Amniotic stem cell (primary cell): Measurements from ENCODE around the gene URGCP.

ENCODE experiments used
- DNase-seq: peaks from one replicate; lab custom pipeline; 2025; lab: John Stamatoyannopoulos, UW

URGCP gene, protein sequence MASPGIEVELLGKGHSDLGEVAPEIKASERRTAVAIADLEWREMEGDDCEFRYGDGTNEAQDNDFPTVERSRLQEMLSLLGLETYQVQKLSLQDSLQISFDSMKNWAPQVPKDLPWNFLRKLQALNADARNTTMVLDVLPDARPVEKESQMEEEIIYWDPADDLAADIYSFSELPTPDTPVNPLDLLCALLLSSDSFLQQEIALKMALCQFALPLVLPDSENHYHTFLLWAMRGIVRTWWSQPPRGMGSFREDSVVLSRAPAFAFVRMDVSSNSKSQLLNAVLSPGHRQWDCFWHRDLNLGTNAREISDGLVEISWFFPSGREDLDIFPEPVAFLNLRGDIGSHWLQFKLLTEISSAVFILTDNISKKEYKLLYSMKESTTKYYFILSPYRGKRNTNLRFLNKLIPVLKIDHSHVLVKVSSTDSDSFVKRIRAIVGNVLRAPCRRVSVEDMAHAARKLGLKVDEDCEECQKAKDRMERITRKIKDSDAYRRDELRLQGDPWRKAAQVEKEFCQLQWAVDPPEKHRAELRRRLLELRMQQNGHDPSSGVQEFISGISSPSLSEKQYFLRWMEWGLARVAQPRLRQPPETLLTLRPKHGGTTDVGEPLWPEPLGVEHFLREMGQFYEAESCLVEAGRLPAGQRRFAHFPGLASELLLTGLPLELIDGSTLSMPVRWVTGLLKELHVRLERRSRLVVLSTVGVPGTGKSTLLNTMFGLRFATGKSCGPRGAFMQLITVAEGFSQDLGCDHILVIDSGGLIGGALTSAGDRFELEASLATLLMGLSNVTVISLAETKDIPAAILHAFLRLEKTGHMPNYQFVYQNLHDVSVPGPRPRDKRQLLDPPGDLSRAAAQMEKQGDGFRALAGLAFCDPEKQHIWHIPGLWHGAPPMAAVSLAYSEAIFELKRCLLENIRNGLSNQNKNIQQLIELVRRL

DNA sequence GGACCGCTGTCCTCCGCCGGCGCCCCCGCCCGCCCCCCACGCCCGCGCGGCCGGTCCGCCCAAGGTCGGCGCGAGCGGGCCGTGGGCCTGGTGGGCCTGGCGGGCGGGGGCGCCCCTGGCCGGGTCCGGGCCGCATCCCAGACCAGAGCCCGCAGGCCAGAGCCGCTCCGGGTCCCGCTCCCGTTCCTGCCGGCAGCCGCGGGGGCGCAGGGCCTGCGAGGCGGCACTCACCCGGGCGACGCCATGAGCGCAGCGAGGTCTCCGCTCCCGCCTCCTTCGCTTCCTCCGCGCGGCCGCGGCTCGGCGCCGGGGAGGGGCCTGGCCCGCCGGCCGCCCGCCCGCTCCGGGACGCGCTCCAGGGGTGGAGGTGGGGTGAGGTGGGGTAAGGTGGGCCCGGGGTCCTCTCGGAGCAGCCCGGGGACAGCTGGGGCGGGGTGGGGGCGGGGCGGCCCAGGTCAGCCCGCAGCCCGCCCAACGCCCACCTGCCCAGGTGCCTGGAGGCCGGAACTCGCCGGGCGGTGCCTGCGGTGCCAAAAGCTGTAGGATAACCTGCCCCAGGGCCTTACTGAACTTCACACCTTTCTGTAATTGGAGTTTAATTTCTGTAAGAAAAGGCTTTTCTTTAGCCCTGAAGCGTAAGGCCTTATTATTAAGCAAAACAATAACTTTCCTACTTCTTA is at the start of gene URGCP:
TSS of gene URGCP (minus strand) at position 266 of the 680 bp plus-strand sequence. CDS start at position 245, 21 bp downstream.
- DNase-seq: peak; percentile 16

DNA sequence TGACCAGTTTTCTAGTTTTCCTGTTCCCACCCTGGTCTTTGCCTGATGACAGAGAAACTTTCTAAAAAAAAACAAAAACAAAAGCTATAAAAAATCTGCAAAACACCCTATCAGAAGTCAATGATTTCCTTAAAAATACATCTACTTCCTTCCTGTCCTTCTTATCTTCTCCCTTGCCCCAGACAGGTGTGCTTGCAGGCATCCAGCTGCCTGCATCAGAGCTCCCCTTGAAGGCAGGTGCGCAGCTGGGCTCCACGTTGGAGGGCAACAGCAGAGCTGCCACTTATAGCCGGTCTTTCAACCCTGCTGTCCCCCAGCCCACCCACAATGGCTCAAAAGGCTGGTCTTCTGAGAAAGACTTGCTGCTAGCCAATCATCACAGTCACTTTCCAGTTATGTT is 49.6 kb upstream of the URGCP start:
- no peak for DNase-seq

DNA sequence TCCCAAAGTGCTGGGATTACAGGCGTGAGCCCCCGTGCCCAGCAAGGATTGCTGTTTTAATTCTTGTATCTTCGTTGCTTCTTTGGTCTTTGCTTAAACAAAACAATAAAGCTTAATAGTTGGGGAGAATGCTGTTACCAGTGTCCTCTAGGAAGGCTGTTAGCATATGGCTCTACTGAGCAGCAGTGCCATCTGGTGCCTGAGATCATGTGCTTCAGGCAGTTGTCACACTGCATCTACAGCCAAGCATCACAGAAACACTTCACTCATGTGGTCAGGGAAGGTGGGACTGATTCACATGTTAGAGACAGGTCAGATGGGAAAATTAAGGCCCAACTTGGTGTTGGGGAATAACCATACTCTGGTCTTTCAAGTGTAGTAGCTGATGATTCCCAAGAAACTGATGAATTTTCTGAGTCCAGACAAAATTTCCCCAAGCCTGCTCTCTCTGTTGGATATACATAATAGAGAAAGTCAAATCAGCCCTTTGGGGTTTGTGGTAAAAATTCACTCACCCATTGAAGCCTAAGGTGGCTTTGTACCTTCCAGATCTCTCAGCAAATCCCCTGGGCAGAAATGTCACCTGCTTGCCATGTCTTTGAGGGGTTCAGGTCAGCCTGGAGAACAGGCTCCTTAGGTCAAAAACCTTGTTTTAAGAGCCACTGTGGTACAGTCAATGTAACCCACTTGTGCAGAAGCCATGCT is 48.3 kb upstream of the URGCP start:
- DNase-seq: no peak

DNA sequence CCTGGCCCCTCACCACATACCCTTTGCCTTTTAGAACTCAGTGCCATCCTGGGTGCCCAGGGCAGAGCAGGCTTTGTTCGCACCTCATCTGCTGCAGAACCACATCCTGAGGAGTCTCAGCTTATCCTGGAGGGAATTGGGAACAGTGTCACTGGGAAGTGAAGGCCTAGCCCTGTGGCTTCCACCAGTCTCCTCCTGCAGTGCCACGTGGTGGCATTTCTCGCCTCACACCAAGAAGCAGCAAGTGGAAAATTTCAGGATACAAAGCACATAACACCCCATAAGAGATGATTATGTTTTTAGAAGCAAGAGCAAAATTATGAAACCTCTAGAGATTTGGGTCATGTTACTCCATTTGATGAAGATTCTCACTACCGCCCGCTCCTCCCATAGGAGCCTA is 46.7 kb upstream of the URGCP start:
- DNase-seq: no peak

DNA sequence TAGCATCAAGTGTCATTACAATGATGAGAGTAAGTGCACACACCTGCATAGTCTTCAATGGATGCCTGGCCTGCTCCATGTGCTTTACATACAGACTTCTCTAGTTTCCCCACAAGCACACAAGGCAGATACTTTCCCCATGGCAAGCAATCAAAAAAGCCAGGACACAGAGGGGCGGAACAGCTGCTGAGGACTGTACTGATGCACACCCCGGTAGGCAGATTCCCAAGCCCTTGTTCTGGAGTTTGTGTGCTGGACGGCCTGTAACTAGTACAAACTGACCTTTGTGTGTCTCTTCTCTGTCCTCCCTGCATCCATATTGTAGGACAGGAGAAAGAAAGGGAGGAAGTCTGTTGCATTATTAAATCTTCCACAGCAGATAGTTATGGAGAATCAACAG is 45.6 kb upstream of the URGCP start:
- DNase-seq: no peak

DNA sequence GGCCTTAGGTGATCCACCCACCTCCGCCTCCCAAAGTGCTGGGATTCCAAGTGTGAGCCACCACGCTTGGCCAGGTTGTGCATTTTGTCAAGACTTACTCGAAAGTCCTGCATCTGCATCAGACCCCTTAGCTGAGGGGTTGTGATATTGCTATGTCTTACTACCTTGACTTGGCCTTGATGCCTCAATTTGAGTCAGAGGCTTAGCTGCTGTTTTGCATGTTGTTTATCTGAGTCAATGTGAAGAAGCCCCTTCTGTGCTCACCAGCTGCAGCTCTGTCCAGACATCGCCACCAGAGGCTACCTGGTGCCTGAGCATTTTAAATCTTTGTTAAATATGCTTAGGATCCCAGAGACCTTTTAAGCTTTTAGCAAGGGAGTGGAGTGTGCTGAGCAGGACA is 37.9 kb upstream of the URGCP start:
- DNase-seq: no peak

DNA sequence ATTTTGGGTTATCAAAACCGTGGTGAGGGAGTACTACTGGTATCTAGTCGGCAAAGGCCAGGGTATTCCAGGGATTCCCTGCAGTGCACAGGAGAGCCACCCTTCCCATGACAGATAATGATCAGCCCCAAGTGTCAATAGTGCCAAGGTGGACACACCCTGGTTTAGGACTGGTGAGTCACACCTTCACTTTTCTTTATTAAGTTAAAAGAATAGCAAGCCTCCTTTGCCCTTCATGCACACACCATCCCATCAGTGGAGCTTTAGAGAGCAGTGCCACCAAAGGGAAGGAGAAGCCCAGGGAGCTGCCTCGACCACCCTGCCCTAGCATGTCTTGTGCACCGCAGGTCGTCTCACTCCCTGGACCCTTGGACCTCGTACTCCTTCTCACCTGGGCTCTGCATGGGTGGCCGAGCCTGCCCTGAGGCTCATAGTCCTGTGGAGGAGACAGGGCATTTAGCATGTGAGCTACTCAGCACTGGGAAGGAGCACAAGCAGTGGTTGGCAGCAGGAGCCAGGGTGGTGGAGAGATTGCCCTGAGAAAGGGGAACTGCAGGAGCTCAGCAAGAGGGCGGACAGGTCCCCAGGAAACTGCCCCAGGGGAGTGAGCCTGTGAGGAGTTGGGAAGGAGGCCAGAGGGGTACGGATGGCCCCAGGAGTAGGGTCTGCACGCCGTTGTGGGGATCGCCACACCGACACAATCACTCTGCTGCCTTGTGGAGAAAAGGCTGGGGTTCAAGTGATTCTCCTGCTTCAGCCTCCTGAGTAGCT is 37.2 kb upstream of the URGCP start:
- no peak for DNase-seq

DNA sequence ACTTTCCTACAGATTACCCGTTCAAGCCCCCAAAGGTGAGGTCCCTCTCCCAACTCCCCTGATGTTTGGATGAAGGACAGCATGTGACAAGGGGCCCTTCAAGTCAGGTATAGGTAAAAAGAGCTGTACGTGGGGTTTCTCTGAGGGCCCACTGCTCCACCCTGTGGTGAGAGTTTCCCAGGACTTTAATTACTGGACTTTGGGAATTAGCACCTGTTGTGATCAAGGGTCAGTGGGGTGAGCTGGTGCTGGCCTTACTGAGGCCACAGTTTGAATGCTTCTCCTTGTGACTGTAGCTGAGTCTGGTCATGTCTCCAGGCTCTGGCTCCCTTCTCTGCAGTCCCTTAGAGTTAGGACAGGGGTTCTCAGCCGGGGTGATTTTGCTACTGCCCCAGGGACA is 36.6 kb upstream of the URGCP start:
- no peak for DNase-seq

DNA sequence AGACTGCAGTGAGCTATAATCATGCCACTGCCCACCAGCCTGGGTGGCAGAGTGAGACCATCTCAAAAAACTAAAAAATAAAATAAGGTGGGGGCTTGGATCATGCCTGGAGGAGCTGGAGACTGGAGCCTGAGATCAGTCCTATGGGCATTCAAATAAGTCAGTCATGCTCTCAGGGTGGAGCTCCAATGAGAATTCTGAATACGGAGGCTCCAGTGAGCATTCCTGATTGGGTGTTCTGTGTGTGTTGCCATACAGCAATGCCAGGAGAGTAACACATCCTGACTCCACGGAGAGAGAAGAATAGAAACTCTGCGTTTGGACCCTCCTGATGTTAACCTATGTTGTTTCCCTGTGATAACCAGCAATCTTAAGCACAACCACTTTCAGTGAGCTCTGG is 35.9 kb upstream of the URGCP start:
- no peak for DNase-seq

DNA sequence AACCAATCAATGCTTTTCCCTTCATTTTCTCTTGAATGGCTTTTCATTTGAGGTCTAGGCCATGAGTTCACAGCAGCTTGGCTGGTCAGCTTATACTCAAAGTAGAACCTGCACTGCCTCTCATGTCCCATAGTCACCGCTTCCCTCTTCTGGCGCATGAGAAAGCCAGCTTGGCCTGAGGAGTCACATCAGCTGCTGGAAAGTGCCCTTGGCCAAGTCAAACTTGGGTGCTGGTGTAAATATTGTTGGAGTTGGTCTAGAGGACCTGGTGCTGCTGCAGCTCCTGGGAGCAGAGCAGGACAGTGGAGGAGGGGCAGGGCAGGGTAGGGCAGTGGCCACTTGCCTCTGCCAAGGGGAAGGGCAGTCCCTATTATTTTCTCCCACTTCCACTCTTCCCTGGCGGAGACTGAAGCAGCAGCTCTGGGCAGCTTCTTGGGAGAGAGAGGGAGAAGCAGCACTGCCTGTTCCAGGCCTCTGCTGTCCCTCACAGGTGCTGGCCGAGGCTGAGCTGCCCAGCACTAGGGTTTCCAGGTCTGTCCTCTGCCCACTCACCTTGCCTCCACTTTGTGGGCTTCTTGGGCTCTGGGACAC is 32.6 kb upstream of the URGCP start:
- no peak for DNase-seq

DNA sequence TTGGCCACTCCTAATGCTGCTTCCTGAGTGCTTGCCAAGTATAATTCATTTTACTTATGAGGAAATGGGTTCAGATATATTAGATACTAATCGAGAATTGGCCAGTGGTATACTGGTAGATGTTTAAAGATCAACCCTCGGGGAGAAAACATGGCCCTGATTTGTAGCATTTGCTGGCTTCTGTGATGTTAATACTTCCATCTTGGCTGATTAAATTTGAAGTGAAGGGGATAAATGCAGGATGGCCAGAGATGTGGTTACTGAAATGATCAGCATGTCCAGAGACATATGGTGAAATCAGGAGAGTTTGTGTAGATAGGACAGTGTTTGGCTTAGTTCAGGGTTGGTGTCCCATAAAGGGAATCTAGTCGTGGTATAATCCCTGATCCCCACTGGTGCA is 31.0 kb upstream of the URGCP start:
- DNase-seq: no peak

DNA sequence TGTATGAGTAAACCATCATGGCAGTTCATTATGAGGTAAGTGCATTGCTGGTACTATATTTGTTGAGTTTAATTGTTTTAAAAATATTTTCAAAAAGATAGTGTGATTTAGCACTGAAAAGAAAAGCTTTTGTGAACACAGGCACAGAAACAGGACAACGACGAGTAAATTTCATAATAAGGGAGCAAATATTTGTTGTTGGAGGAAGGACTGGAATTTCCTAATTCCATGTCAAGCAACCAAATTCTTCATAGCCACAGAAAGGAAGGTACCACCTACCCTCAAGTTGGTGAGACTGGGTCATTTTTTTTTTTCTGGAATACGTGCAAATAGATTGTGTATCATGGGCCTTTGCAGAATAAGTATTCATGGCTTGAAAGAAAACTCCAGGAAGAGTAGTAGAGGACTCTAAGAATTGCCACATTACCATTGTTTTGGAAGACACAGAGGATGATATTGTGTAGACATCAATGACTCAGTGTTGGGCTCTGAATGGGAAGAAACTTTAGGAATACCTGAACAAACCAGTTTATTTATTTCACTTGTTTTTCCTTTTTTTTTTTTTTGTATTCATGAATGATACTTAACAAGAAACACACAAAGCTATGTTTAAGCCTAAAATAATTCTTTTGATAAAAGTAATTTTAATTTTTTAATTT is 27.6 kb upstream of the URGCP start:
- DNase-seq: no peak

DNA sequence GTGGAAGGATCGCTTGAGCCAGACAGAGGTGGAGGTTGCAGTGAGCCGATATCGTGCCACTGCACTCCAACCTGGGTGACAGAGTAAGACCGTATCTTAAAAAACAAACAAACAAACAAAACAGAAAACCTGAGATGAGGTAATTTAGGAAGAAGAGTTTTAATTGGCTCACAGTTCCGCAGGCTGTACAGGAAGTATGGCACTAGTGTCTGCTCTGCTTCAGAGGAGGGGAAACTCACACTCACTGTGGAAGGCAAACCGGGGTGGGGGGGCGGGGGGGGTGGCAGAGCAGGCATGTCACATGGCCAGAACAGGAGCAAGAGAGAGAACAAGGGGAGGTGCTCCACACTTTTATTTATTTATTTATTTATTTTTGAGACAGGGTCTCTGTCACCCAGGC is 24.9 kb upstream of the URGCP start:
- DNase-seq: no peak

DNA sequence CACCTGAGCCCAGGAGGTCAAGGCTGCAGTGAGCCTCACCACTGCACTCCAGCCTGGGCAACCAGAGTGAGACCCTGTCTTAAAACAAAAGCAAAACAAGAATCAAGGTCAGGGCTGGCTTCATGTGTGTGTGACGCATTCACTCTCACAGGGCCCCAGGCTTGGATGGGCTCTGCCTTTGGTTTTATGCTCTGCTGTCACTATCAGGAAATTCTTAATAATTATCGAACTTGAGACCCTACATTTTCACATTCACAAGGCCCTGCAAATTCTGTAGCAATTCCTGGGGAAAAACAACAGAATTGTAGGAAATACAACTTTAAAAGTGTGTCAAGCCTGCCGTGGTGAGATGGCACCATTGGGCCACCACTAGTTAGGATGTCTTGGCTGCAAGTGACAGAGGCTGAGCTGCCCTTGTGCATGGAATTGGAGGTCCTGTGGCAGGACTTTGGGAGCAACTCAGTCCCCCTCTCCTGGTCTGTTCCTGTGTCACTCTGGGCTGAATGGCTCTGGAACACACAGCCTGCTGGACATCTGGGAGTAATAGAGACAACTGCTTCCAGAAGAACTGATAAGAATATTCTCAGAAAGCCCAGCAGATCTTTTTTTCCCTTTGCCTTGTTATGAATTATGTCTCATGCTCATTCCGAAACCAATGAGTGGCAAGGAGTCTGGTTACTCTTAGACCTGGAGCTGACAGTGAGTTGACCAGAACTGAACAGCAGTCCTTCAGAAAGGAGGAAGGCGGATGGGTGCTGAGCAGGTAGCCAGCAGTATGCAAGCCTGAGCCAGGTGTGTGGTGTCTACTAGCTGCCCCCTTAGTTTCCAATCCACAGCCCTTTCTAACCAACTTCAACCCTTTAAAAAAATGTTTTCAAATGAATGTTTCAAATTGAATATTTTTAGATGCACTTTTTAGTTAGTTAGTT is 23.4 kb upstream of the URGCP start:
- no peak for DNase-seq

DNA sequence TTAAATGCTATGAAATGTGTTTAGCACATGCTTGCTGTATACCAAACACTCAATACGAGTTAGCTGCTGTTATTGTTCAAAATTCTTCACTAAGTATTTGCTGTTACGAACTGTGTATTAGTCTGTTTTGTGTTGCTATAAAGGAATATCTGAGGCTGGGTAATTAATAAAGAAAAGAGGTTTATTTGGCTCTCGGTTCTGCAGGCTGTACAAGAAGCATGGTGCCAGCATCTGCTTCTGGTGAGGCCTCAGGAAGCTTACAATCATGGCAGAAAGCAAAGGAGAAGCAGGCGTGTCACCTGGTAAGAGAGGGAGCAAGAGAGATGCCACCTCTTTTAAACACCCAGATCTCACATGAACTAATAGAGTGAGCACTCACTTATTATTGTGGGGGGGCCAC is 21.4 kb upstream of the URGCP start:
- DNase-seq: no peak

DNA sequence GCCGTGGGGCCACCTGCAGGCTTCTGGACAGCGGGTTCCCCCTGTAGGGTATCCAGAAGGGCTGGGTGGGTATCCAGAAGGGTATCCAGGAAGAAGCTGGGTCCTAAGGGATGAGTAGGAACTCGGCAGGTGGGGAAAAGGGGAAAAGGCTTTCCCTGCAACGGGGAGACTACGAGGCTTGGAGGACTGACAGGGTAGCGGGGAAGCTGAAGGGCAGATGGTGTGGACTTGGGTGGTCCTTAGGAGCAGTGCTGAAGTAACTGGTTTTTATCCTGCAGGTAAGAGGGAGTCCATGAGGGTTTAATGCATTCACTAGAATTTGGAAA is 20.4 kb upstream of the URGCP start:
- DNase-seq: no peak

DNA sequence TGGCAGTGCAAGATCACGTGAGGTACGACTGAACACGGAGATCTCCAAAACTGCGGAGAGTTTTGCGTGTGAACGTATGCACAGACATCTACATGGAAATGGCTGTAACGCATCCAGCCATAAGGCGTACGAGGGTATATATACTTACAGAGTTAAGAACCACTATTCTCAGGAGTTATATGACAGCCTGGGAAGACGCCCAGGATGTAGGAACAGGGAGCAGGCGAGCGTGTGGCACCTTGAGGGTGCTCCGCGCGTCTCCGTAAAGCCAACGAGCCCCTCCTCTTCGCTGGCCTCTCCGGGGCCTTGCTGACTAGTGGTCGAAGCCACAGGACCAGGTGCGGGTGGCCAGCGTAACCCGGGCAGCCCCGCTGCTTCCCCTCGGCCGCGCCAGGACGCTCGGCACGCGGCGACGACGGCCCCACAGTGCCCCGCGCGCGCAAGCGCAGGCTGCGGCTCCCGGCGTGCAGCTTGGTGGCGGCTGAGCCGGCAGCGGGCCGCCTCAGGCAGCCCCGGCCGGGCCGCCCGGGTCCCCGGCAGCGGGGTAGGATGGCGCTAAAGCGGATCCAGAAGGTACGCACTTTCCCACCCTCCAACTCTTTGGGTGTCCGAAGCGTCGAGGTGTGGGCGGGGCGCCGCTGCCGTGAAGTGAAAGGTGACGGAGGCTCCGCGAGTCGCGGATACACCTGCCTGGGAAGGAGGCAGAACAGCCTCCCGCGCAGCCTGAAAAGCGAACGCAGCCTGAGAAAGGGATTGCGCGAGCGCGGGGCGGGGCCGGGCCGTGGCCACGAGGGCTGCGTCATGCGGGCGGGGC is 19.8 kb upstream of the URGCP start, which contains the start of gene UBE2D4:
TSS of gene UBE2D4 (plus strand) at position 453 of the 814 bp plus-strand sequence. CDS start at position 550, 97 bp downstream.
- DNase-seq: peak; percentile 27

DNA sequence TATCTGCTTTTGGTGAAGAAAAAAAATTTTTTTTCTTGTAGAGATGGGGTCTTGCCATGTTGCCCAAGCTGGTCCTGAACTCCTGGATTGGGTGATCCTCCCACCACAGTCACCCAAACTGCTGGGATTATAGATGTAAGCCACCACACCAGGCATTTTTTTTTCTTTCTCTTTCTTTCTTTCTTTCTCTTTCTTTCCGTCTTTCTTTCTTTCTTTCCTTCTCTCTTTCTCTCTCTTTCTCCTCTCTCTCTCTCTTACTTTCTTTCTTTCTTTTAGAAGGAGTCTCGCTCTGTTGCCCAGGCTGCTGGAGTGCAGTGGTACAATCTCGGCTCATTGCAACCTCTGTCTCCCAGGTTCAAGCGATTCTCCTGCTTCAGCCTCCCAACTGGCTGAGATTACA is 16.3 kb upstream of the URGCP start:
- DNase-seq: no peak
